HG03521 (cell line): ENCODE measurements around the gene EEA1.

Source experiments
- ATAC-seq: cut with Tn5 transposase; IDR thresholded peaks from one replicate; pipeline ENCODE4 v1.9.1; 2021; ENCODE audit warnings: mild to moderate bottlenecking, moderate library complexity; ENCODE audit not compliant: unreplicated experiment

EEA1 gene

GRCh38 chr12:92890601-92891106 is 38.4 kb downstream of the EEA1 start:
- ATAC-seq = no peak

- no peak for ATAC-seq
Observed at GRCh38 chr12:92886131-92886530, 43.0 kb downstream of the EEA1 start.

GRCh38 chr12:92879698-92880322 is 49.3 kb downstream of the EEA1 start:
- ATAC-seq = no peak

- ATAC-seq = no peak
Observed at GRCh38 chr12:92877904-92878303, 51.2 kb downstream of the EEA1 start.

- ATAC-seq = no peak
Observed at GRCh38 chr12:92876496-92876895, 52.6 kb downstream of the EEA1 start.

- ATAC-seq = no peak
Observed at GRCh38 chr12:92871116-92871515, 58.0 kb downstream of the EEA1 start.

GRCh38 chr12:92866418-92866817 is 62.7 kb downstream of the EEA1 start:
- no peak for ATAC-seq

GRCh38 chr12:92863251-92863650 is 65.8 kb downstream of the EEA1 start:
- ATAC-seq = no peak

GRCh38 chr12:92861381-92861780 is 67.7 kb downstream of the EEA1 start:
- no peak for ATAC-seq

- no peak for ATAC-seq
Observed at GRCh38 chr12:92860521-92860920, 68.6 kb downstream of the EEA1 start.

- no peak for ATAC-seq
Observed at GRCh38 chr12:92859650-92860386, 69.3 kb downstream of the EEA1 start.

GRCh38 chr12:92857818-92858217 is 71.3 kb downstream of the EEA1 start:
- no peak for ATAC-seq

GRCh38 chr12:92854344-92854743 is 74.8 kb downstream of the EEA1 start:
- ATAC-seq = no peak

GRCh38 chr12:92848740-92849139 is 80.4 kb downstream of the EEA1 start:
- ATAC-seq = no peak

GRCh38 chr12:92847368-92847767 is 81.7 kb downstream of the EEA1 start:
- no peak for ATAC-seq

GRCh38 chr12:92845329-92845728 is 83.8 kb downstream of the EEA1 start:
- ATAC-seq = no peak

- no peak for ATAC-seq
Observed at GRCh38 chr12:92844151-92844763, 84.8 kb downstream of the EEA1 start.

GRCh38 chr12:92829686-92830282 is 99.3 kb downstream of the EEA1 start:
- no peak for ATAC-seq

GRCh38 chr12:92828565-92828964 is 100.5 kb downstream of the EEA1 start:
- ATAC-seq = no peak

GRCh38 chr12:92827836-92828431 is 101.2 kb downstream of the EEA1 start:
- no peak for ATAC-seq

GRCh38 chr12:92821142-92821541 is 108.0 kb downstream of the EEA1 start:
- no peak for ATAC-seq
